CD4-positive, alpha-beta T cell treated with Interleukin-17A for 4 hours (primary cell): ENCODE measurements around the gene RETSAT.
"Not testable (repeated sequence)": the region's sequence is repeated elsewhere in the genome, so short reads cannot be mapped to it uniquely, and the experiment has no call there.

Experiments used
- DNase-seq: peaks from one replicate; pipeline ENCODE4 v3.0.0-alpha.2; 2020; ENCODE audit warnings: mixed read lengths

The RETSAT gene

GRCh38 chr2:85354286-85355072 is at the start of gene RETSAT, which contains the start of gene ELMOD3:
TSS of gene RETSAT (minus strand) at chr2:85354528. CDS start at chr2:85354507, 21 bp downstream.
TSS of gene ELMOD3 (plus strand) at chr2:85354769. CDS start at chr2:85357199, 2,430 bp downstream.
- DNase-seq: peak; percentile 96

- DNase-seq: no peak
These were observed 47.5 kb upstream of the RETSAT start for GRCh38 chr2:85401844-85402243.

DNA sequence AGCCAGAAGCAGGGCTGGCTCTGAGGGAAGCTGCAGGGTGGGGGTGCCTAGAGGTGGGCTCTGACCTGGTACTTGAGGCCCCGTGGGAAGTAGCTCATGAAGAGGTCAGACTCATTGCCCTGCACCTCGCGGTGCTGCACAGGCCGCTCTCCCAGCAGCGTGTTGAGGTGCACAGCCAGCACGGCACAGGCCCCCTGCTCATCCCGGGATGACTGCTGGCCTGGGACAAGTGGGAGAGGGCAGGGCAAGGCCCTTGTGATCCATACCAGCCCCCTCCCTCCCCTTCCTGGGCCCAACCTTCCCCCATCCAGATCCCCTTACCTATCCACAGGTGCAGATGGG is 47.1 kb upstream of the RETSAT start:
- no peak for DNase-seq

DNA sequence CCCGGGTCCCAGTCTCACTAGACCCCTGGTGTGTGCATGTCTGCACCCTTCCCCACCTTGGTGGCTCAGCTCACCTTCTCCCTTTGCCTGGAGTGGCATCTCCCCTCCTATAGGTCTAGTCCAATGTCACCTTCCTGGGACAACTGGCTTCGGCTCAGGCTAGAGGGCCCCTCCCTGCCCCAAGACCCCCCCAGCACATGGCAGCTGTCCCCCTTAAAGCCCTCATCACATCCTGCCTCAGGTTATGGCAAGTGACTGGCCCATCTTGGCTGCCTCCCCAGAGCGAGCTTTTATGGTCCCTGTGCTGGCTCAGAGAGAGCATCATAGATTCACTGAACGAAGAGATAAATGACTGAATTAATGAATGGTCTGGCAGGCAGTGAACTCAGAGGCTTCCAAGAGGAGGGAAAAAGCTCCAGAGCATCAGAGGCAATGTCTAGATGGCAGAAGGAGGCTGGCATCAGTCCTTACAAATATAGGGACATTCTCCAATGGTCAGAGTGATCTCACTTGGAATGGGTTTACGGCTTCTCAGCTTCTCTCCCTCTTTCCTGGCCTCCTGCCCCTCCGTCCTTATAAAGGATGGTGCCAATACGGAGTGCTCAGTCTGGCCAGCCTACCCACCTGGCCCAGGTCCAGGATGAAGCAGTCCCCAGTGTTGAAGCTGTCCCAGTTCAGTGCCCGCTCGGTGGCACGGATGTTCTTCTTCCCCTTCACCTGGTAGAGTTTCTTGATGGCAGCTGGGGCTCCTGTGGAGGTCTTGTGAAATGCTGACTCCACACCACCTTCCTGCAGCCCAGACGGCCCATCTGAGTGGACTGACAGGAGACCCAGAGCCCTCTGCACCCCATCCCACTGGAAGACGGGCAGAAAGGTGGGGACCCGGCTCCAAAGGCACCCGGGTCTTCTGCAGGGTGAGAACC is 46.5 kb upstream of the RETSAT start:
- DNase-seq: no peak

DNA sequence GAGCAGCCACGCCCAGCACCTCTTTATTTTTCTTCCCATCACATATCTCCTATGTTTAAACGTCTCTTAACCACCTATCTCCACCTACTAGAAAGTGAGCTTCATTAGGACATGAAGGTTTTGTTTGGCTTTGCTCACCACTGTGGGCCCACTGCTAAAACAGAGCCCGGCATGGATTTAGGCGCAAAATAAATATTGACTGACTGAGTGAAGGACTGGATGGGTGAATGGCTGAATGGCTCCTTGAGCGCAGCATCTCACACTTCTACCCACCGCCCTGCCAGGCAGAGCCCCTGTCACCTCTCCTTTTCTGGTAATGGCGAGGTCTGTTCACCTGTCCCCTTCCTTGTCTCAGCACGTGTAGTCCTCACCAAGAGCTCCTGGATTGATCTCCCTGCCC is 45.7 kb upstream of the RETSAT start:
- no peak for DNase-seq

- no peak for DNase-seq
These were observed 44.8 kb upstream of the RETSAT start for GRCh38 chr2:85399183-85399455.

- no peak for DNase-seq
These were observed 44.3 kb upstream of the RETSAT start for GRCh38 chr2:85398426-85399182.

DNA sequence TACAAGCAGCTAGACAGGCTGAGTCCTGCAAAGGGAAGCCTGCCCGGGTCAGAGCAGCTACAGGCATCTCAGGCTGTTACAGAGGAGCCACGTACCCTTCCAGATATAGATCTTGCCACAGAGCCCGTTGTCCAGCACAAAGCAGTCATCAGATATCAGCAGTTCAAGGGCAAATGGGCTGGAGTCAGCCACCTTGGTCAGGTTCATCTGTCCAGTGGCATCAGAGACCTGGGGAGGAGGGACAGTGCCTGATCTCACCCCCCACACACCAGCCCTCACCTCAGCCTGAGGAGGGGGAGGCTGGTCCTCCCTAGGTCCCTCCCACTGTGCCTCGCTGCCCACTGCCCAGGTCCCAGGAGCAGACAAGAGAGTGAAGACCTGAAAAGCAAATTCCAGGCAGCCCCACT is 43.6 kb upstream of the RETSAT start:
- no peak for DNase-seq

- DNase-seq: no peak
These were observed 42.5 kb upstream of the RETSAT start for GRCh38 chr2:85396531-85397470.

- no peak for DNase-seq
These were observed 41.7 kb upstream of the RETSAT start for GRCh38 chr2:85395912-85396475.

- DNase-seq: no peak
These were observed 40.6 kb upstream of the RETSAT start for GRCh38 chr2:85394976-85395375.

DNA sequence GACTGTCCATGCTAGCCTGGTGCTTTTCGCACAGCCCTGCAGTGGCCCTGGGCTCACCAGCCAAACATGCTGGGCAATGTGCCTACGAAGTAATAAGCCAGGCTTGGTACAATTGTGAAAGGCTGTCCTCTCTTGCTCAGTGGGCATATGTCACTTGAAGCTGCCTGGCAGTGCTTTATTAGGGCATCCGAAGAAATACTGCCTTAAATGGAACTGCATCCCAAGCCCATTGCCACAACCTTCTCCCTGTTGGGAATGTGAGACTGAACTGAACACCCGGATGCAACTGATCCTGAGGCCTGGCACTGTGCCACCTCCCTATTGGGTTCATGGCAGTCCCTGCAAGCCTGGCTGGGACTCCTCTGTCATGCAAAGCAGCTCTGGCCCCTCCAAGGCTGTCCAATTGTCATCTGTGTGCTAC is 39.9 kb upstream of the RETSAT start:
- no peak for DNase-seq

GRCh38 chr2:85393836-85394235 is 39.5 kb upstream of the RETSAT start:
- DNase-seq: no peak

GRCh38 chr2:85390941-85391669 is 36.8 kb upstream of the RETSAT start:
- peak; percentile 86 for DNase-seq

DNA sequence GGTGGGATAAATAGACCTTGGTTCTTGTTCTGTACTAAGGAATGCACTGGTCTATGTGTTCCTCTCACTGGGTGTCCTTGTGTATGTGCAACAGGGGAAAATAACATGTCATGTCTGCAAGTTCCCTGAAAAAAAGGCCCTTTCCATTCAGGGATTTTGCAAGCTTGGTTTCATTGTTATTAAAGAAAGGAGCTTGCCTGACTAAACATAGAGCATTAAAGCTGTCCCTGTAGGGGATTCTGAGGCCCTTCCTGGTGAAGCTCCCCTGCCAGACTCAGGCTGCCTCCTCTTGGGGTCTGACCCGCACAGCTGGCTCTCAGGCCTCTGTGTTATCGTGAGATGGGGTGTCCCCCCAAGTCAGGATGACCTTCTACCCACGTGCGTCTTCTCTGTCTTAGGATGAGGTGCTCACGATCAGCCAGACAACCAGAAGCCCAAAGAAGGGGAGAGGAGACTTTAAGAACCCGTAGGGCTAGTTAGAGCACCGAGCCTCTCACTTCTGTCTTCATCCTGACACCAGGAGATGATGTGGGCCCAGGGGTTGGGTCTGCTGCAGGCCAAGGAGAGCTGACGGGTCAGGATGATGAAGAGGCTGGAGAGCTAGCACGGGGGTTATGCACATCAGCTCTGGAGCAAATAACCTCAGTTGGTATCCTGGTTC is 34.7 kb upstream of the RETSAT start:
- DNase-seq: no peak

DNA sequence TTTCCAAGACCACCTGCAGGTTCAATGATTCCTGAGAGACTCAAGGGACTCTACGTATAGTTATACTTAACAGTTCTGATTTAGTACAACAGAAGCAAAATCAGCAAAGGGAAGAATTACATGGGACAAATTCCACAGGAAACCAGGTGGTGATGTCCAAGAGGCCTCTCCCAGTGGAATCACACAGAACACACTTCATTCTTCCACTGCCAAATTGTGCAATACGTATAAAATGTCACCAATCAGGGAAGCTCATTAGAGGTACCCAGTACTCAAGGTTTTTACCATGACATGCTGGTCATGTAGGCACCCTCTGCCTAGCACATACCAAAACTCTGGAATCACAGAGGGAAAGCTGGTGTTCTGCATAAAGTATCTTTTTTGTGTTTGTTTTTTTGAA is 33.4 kb upstream of the RETSAT start:
- DNase-seq: no peak

- DNase-seq: no peak
These were observed 31.4 kb upstream of the RETSAT start for GRCh38 chr2:85385746-85386145.

DNA sequence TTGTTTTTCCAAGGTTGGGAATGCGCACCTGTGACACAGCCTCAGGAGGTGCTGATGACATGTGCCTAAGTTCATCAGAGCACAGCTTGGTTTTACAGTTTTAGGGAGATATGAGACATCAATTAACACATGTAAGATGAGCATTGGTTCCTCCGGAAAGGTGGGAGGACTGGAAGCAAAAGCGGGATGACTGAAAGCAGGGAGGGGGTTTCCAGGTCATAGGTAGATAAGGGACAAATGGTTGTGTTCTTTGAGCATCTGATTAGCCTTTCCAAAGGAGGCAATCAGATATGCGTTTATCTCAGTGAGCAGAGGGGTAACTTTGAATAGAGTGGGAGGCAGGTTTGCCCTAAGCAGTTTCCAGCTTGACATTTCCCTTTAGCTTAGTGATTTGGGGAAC is 29.5 kb upstream of the RETSAT start:
- DNase-seq: no peak

GRCh38 chr2:85383151-85383550 is 28.8 kb upstream of the RETSAT start:
- DNase-seq: not testable (repeated sequence)

DNA sequence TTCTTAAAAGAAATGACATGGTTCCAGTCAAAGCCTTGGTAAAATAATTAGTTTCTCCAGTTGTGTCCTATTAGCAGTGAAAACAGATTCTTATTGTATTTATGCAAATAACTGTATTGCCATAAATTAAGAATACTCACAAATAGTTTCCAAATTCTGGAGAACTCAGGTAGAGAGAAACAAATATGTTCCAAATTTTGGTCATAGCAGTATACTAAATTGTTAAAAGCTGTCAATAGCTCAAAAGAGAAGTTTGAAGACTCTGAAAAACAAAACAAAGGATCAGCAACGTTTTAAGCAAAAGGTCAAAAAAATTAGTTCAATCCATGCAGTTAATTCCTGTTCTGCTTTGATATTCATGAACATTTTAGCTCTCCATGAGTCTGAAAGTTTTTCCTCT is 25.7 kb upstream of the RETSAT start:
- DNase-seq: no peak

DNA sequence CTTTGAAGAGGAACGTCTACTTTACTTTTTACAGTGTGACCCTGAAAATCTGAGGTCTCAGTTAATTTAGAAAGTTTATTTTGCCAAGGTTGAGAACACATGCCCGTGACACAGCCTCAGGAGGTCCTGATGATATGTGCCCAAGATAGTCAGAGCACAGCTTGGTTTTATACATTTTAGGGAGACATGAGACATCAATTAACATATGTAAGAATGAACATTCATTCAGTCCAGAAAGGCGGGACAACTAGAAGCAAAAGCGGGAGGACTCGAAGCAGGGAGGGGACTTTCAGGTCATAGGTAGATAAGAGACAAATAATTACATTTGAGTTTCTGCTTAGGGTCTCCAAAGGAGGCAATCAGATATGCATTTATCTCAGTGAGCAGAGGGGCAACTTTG is 23.9 kb upstream of the RETSAT start:
- DNase-seq: no peak
